ENCODE measurements around the gene ACTN4.
A peak's percentile ranks its signal among the peaks of the same experiment; 100 is the strongest.
"Not testable (repeated sequence)": the region's sequence is repeated elsewhere in the genome, so short reads cannot be mapped to it uniquely, and the experiment has no call there.

The ACTN4 gene

DNA sequence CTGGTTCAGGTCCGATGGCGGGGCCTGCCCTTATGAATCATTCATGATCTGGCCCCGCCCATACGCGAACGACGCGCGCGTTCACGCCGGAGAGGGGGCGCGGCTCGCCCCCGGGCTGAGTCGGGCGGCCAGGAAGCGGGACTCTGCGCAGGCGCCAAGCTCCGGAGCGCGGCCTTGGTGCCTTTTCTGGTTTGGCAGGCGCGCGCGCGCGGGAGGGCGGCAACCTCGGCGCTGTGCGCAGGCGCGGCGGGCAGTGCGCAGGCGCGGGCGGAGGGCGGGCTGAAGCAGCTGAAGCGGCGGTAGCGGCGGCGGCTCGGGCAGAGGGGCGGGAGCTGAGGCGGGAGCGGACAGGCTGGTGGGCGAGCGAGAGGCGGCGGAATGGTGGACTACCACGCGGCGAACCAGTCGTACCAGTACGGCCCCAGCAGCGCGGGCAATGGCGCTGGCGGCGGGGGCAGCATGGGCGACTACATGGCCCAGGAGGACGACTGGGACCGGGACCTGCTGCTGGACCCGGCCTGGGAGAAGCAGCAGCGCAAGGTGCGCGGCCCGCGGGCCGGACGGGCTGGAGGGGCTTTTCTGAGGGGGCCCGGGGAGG lies at the start of gene ACTN4:
ACTN4 (plus strand) TSS at position 282 of the 598 bp plus-strand sequence; CDS start at position 379, 97 bp downstream.
- TF ChIP-seq POLR2A (IDR thresholded peaks at IDR 0.05; ENCODE audit: low read depth, low read length) = peak; percentile 100
- FAIRE-seq (peak; percentile 48), DNase-seq (ENCODE audit: insufficient read length, low spot score) (peak; percentile 93)

DNA sequence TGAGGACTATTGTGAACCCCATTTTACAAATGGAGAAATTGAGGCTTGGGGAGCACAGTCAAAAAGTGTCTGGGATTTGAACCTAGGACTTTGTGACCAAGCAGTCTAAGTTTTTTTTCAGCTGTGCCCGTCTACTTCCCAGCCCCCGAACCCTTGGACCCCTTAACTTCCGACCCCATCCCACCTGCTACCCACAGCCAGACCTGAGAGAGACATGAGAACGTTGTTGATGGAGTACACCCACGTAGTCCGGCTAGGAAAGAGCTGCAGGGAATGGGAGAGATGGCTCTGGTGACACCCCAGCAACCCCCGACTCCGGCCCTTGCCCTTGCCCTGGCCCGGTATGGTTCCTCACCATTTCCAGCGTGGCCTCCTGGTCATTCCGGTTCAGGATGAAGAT lies 47.7 kb upstream of the ACTN4 start:
- TF ChIP-seq POLR2A (IDR thresholded peaks at IDR 0.05; ENCODE audit: low read depth, low read length) = no peak
- FAIRE-seq (no peak), DNase-seq (ENCODE audit: insufficient read length, low spot score) (no peak)

DNA sequence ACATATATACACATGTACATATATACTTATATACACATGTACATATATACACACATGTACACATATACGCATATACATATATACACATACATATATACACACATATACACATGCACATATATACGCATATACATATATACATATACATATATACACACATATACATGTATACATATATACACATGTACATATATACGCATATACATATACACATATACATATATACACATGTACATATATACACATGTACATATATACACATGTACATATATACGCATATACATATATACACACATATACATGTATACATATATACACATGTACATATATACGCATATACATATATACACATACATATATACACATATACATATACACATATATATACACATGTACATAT lies 44.6 kb upstream of the ACTN4 start:
- not testable (repeated sequence) for FAIRE-seq; DNase-seq (ENCODE audit: insufficient read length, low spot score)

DNA sequence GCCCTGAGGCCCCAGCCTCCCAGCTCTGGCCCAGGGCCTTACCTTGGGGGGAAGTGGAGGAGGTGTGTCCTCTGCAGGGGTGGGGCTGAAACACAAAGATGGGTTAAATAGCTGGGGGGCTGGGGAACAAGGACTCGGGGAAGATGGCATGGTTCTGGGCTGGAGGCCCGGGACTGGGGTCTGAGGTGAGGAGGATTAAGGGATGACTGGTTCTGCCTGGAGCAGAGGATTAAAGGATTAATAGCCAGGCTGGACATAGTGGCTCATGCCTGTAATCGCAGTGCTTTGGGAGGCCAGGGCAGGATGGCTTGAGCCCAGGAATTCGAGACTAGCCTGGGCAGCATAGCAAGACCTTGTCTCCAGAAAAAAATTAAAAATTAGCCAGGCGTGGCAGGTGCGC lies 41.3 kb upstream of the ACTN4 start:
- FAIRE-seq (no peak), DNase-seq (ENCODE audit: insufficient read length, low spot score) (no peak)
- no peak for TF ChIP-seq POLR2A (IDR thresholded peaks at IDR 0.05; ENCODE audit: low read depth, low read length)

DNA sequence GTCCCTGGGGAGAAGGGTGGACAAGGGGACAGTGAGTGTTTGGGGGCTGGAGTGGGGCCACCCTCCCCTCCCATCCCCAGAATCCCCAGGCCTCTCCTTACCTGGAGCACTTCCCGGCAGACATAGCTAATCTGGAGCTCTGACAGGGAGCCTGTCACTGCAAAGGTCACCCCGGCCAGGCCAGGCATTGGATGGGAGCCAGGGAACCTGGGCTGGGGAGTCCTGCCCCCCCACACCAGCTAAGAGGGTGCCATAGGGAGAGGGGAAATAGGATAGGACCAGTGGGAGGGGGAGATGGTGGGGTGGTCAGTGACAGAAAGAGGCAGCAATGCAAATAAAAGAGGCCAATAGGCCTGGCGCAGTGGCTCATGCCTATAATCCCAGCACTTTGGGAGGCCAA lies 33.2 kb upstream of the ACTN4 start:
- FAIRE-seq = no peak
- no peak for TF ChIP-seq POLR2A (IDR thresholded peaks at IDR 0.05; ENCODE audit: low read depth, low read length)

DNA sequence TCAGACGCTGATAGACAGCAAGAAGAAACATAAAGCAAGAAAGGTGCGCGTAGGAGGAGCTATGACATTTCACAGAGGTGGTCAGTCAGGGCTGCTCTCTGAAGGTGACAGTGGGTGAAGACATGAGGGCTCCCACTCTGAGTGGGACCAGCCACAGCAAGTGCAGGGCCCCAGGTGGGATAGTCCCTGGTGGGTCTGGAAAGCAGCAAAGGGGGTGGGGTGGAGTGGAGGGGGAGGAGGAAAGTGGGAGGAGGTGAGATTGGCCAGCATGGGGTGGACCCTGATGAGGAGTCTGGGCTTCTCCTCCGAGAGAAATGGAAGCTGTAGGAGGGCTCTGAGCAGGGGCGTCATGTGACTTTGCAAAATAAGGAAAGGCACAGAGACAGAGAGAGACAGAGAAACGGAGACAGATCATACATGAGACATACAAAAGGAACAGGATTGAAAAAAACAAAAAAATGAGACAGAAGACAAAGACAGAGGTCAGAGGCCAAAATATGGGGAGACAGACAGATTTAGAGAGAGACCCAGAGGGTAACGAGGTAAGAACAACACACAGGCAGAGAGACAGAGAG lies 32.4 kb upstream of the ACTN4 start:
- TF ChIP-seq POLR2A (IDR thresholded peaks at IDR 0.05; ENCODE audit: low read depth, low read length) = no peak
- FAIRE-seq (no peak), DNase-seq (ENCODE audit: insufficient read length, low spot score) (no peak)

More for the DNA sequence above, 33.2 kb upstream of the ACTN4 start:
- DNase-seq (ENCODE audit: insufficient read length, low spot score) = no peak

DNA sequence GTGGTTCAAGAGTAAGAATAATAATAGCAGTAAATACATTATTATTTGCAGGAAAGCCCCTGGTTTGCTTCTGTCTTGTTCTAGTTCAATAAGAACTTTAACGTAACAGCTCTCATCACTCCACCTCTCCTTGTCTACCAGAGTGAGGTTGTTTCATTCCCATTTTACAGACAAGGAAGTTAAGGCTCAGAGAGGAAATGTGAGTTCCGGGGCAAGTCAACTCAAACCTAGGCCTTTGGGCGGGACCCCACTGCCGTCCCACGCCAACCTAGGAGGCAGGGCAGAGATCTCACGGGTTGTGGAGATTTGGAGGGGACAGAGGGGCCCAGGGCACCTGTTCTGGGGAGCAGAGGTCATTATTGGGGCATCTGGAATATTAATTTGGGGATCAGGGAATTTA lies 31.2 kb upstream of the ACTN4 start:
- no peak for FAIRE-seq
- no peak for TF ChIP-seq POLR2A (IDR thresholded peaks at IDR 0.05; ENCODE audit: low read depth, low read length)

DNA sequence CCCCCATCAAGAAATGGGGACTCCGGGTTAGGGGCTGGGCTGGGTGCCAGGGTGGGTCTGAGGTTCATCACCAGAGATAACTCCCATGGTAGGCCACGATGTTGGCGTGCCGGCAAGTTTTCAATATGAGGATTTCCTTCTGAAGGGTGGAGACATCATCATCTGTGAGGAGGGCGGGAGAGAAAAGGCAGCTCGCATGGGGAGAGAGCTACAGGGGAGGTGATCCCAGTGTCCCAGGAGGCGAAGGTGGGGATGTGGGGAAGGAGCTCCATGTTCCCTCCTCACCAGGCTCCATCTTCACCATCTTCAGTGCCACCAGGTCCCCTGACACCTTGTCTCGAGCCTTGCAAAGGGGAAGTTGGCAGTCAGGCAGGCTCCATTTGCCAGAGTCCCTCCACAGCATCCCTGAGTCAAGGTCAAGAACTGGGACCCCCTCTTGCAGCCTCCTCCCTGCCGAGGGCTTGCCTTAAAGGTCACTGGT lies 30.1 kb upstream of the ACTN4 start:
- no peak for TF ChIP-seq POLR2A (IDR thresholded peaks at IDR 0.05; ENCODE audit: low read depth, low read length)
- no peak for DNase-seq (ENCODE audit: insufficient read length, low spot score)
- FAIRE-seq = no peak

More for the DNA sequence above, 31.2 kb upstream of the ACTN4 start:
- DNase-seq (ENCODE audit: insufficient read length, low spot score) = no peak

DNA sequence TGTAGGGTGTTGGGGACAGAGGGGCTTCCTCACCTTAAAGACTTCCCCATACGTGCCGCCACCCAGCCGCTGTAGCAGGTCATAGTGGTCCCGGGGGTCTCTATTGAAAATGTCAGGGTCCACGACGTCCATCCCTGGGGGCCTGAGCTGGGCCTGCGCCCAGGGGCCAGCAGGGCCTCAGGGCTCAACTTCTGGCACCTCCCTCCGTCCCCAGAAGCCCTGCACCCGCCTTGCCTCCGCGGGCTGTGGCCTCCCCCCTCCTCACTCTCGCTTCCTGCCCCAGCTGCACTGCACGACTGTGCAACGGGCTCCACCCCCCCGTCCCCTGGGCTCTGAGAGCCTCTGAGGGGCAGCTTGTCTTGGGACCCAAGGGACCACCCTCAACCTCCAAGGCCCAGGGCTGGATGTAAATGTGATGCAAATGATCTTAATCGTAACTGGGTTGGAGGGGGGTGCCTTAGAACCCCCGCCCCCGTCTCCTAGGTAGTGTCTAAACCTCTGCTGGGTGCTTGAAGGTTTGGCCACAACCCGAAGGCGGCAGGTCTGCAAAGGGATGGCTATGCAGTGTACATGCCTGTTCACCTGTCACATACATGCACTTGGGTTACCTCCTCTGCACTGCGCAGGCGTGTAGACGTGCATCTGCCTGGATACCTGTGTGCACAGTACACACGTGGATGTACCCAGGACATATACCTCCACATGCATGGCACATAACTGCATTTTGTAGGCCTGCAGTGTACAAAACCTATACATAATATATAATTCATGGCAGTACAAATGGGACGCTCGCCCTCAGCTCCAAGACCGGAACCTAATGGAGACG lies 29.5 kb upstream of the ACTN4 start, which contains the start of gene MAP4K1:
MAP4K1 (minus strand) TSS at position 190 of the 826 bp plus-strand sequence; CDS start at position 132, 58 bp downstream.
- no peak for TF ChIP-seq POLR2A (IDR thresholded peaks at IDR 0.05; ENCODE audit: low read depth, low read length)
- no peak for FAIRE-seq
- DNase-seq (ENCODE audit: insufficient read length, low spot score) = no peak

DNA sequence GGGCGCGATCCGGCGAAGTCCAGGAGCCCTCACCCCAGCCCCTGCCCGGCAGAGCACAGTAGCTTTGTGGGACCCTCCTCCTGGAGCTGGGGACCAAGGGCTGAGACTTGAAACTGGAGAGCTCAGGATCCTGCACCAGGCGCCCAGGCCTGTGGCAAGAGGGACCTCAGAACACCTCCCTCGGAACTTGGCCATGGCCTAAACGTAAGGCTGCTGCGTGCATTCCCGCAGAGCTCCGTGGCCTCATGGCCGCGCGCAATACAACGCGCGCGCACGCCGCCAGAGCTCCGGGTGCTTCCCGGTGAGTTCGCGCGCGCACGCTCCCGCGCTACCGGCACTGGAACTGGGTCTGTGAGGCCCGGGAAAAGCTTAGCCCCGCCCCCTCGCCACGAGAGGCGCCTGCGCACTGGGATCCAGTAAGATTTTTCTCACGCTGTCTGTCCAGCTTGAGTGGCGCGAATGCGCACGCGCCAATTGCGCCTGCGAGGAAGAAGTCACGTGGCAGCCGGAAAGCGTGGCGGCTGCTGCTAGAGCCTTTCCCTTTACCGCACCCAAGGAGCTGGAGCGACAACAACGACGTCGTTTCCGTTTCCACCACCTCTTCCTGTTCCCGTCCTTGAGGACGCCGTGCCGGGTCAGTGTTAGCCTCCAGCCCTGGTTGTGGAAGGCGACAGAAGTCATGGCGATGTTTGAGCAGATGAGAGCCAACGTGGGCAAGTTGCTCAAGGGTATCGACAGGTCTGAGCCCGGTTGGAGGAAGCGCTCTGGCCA lies 28.7 kb upstream of the ACTN4 start, which contains the start of gene EIF3K:
EIF3K (plus strand) TSS at position 599 of the 771 bp plus-strand sequence; CDS start at position 680, 81 bp downstream.
- peak; percentile 91 for TF ChIP-seq POLR2A (IDR thresholded peaks at IDR 0.05; ENCODE audit: low read depth, low read length)
- FAIRE-seq = peak; percentile 84
- peak; percentile 98 for DNase-seq (ENCODE audit: insufficient read length, low spot score)

DNA sequence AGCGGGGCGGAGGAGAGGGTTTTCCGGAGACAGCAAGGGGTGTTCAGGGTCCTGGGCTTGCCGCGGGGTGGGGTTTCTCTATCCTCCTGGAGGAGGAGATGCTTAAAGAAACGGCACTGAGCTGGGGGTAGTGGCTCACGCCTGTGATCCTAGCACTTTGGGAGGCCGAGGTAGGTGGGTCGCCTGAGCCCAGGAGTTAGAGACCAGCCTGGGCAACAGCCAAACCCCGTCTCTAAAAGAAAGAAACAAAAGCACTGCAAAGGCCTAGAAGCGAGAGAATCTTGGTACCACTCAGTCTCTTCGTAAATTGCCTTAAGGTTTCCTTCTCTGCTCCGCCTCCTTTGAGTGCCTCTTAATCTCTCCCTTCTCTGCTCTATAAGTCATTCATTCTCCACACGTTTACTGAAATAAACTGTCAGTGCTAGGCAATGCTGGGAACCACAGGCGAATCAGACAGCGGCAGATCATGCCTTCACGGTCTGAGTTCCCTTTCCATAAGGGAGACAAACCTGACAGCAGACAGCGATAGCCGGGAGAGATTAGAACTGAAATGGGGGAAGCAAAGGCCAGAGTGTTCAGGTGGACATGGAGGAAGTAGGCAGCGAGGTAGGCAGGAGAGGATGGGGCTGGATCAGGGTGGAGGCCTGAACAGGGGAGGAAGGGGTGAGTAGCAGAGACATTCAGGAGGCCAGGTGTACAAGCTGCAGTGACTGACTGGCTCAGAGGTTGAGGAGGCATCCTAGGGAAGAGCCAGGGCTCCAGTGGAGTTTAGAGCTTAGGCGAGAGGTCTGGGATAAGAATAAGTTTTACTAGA lies 27.9 kb upstream of the ACTN4 start:
- FAIRE-seq = no peak
- no peak for TF ChIP-seq POLR2A (IDR thresholded peaks at IDR 0.05; ENCODE audit: low read depth, low read length)
- no peak for DNase-seq (ENCODE audit: insufficient read length, low spot score)

DNA sequence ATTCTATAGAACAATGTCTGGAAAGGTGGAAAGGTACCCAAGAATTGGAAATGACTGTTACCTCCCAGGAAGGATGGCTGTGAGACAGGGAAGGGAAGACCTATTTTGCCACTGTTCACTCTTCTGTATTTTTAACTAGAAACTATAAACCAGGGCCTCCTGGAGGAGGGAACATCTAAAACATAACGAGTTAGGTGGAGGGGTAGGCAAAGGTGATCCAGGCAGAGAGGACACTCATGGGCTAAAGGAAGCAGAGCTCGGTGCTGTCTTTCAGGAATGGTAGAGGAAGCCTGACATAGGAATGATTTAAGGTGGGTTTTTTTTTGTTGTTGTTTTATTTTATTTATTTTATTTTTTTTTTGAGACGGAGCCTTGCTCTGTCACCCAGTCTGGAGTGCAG lies 22.6 kb upstream of the ACTN4 start:
- no peak for FAIRE-seq
- TF ChIP-seq POLR2A (IDR thresholded peaks at IDR 0.05; ENCODE audit: low read depth, low read length) = no peak
- DNase-seq (ENCODE audit: insufficient read length, low spot score) = no peak

DNA sequence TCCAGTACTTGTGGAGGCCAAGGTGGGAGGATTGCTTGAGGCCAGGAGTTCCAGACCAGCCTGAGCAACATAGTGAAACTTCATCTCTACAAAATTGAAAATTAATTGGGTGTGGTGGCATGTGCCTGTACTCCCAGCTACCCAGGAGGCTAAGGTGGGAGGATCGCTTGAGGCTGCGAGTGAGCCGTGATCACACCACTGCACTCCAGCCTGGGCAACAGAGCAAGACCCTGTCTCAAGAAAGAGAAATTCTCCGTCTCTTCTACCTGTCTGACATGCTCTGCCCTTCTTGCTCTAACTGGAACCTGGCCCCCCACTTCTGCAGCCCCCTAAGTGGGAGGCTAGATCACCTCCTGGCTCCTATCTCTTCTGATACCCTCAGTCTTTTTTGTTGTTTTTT lies 21.0 kb upstream of the ACTN4 start:
- no peak for DNase-seq (ENCODE audit: insufficient read length, low spot score)
- TF ChIP-seq POLR2A (IDR thresholded peaks at IDR 0.05; ENCODE audit: low read depth, low read length) = no peak
- no peak for FAIRE-seq
